Sigmoid colon (tissue), 4 donors: ENCODE measurements around the gene RAB3B.

ENCODE experiments used
- CTCF ChIP-seq, 4 experiments: fragments of 450-650 bp in 3 of 4; fragments of 200-600 bp in 1 of 4; IDR thresholded peaks; one replicate each; pipeline ENCODE4 v1.5.1; 2016 to 2019; ENCODE audit warnings: antibody characterized with exemption in 4 of 4, mild to moderate bottlenecking in 3 of 4, moderate library complexity in 2 of 4
- EP300 ChIP-seq, 4 donors: sonication (generic); formaldehyde crosslinking; IDR thresholded peaks; one replicate each; pipeline ENCODE4 v1.6.1; 2017; ENCODE audit warnings: antibody characterized with exemption in 4 of 4
- POLR2A ChIP-seq, 2 donors: fragments of 450-650 bp; IDR thresholded peaks; one replicate each; pipeline ENCODE4 v1.6.1; 2016; ENCODE audit warnings: antibody characterized with exemption in 2 of 2, mild to moderate bottlenecking in 2 of 2, moderate library complexity in 2 of 2
- POLR2AphosphoS5 ChIP-seq, 4 donors: sonication (generic); formaldehyde crosslinking; IDR thresholded peaks; one replicate each; pipeline ENCODE4 v1.6.1; 2017; ENCODE audit warnings: antibody characterized with exemption in 4 of 4

- TF ChIP-seq POLR2AphosphoS5 (IDR thresholded peaks at IDR 0.05): no peak
- no peak for TF ChIP-seq CTCF (IDR thresholded peaks at IDR 0.05)
- no peak for TF ChIP-seq POLR2A (IDR thresholded peaks at IDR 0.05)
- no peak for TF ChIP-seq EP300 (IDR thresholded peaks at IDR 0.05)
These were observed 8.3 kb downstream of the RAB3B start for GRCh38 chr1:51982161-51982560.
